ENCODE results near the gene ARHGAP9. TPM values are rescaled to one million over a fixed set of nuclear protein-coding genes. Genes with fewer than 3 reads are reported as not detected.

Gene ARHGAP9
- polyA plus RNA-seq, 1 of the 3 experiments (the other 2 are of a cell fraction) = 0.66 TPM

DNA sequence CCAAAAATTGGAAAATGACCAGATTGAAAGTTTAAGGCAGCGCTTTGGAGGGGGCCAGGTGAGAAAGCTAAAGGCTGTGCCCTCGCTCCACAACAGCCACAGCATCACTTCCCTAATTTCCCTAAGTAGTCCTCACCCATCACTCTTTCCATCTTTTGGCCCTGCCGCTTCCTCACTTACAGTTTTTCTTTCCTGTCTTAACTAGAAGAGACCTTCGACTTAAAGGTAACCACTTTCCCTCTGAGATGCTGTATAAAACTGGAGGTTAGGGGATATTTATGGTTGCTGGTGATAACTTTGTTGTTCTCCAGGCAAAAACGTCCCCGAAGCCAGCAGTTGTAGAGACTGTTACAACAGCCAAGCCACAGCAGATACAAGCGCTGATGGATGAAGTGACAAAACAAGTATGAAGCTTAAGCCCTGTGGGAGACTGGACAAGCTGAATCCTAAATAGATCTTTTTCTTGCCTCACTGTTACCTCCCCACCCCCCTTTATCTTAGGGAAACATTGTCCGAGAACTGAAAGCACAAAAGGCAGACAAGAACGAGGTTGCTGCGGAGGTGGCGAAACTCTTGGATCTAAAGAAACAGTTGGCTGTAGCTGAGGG is 36.4 kb upstream of the ARHGAP9 start:
- H2AFZ ChIP-seq (ENCODE audit: low read depth) = no peak overlapping the region
- DNase-seq = no peak
- peaks cover 37% of the 10 kb centered on the region for H3K79me2 ChIP-seq (ENCODE audit: insufficient read depth)
- ChIA-PET POLR2A (interaction anchor here (1.3 to 2.2 kb wide), 4 partner anchors 15 to 30 kb away, joined by 4 to 8 read pairs (median 5); no protein-coding TSS in a partner anchor), CTCF (interaction anchor here (0.5 to 1.0 kb wide), 2 partner anchors 208 to 277 kb away, joined by 3 to 4 read pairs; no protein-coding TSS in a partner anchor)
- peak overlapping the region in 1 of 2 experiments; percentile 98; a peak in 1 of 4 replicates for H3K27ac ChIP-seq (ENCODE audit: low read depth in 2 of 2, low read length in 1 of 2)
- H4K20me1 ChIP-seq (ENCODE audit: insufficient read depth) = peaks cover 41% of the 10 kb centered on the region
- H3K4me1 ChIP-seq (ENCODE audit: control insufficient read depth in 1 of 2, insufficient read depth in 2 of 2, low read depth in 1 of 2, low read length in 1 of 2) = peaks cover 14 to 23% of the 10 kb centered on the region in 2 experiments
- WGBS (ENCODE audit: low lambda C conversion rate) = 94% methylated on average over 11 of the region's 11 CpGs
- H3F3A ChIP-seq (replicated peaks; ENCODE audit: insufficient read depth) = peaks cover 57% of the 10 kb centered on the region
- H3K9me2 ChIP-seq = no peaks in the 10 kb centered on the region
- no peak overlapping the region for H3K4me3 ChIP-seq (ENCODE audit: low read depth in 2 of 2, low read length in 1 of 2)
- no peaks in the 10 kb centered on the region for H3K27me3 ChIP-seq (ENCODE audit: insufficient read depth)
- peaks cover 61% of the 10 kb centered on the region in 2 experiments for H3K36me3 ChIP-seq (replicated peaks in 1 of 2; ENCODE audit: control insufficient read depth in 1 of 2, insufficient read depth in 2 of 2, low read length in 1 of 2)
- H3K9me3 ChIP-seq = no peaks in the 10 kb centered on the region
- H3K4me2 ChIP-seq = no peak overlapping the region
- no peak overlapping the region for H3K9ac ChIP-seq
- TF ChIP-seq, protein P1, sequence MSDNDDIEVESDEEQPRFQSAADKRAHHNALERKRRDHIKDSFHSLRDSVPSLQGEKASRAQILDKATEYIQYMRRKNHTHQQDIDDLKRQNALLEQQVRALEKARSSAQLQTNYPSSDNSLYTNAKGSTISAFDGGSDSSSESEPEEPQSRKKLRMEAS (IDR thresholded peaks at IDR 0.05; ENCODE audit: low read depth) = no peak
- TF ChIP-seq, protein P2, sequence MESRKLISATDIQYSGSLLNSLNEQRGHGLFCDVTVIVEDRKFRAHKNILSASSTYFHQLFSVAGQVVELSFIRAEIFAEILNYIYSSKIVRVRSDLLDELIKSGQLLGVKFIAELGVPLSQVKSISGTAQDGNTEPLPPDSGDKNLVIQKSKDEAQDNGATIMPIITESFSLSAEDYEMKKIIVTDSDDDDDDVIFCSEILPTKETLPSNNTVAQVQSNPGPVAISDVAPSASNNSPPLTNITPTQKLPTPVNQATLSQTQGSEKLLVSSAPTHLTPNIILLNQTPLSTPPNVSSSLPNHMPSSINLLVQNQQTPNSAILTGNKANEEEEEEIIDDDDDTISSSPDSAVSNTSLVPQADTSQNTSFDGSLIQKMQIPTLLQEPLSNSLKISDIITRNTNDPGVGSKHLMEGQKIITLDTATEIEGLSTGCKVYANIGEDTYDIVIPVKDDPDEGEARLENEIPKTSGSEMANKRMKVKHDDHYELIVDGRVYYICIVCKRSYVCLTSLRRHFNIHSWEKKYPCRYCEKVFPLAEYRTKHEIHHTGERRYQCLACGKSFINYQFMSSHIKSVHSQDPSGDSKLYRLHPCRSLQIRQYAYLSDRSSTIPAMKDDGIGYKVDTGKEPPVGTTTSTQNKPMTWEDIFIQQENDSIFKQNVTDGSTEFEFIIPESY (IDR thresholded peaks at IDR 0.05; ENCODE audit: borderline replicate concordance, low read depth) = no peak
- no peak for TF ChIP-seq SIN3A (IDR thresholded peaks at IDR 0.05; ENCODE audit: borderline replicate concordance, low read depth, low read length)
- no peak for TF ChIP-seq ELF1 (IDR thresholded peaks at IDR 0.05)
- TF ChIP-seq, protein P3, sequence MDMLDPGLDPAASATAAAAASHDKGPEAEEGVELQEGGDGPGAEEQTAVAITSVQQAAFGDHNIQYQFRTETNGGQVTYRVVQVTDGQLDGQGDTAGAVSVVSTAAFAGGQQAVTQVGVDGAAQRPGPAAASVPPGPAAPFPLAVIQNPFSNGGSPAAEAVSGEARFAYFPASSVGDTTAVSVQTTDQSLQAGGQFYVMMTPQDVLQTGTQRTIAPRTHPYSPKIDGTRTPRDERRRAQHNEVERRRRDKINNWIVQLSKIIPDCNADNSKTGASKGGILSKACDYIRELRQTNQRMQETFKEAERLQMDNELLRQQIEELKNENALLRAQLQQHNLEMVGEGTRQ (IDR thresholded peaks at IDR 0.05; ENCODE audit: borderline replicate concordance, low read depth, low read length) = no peak
- TF ChIP-seq YY1 (IDR thresholded peaks at IDR 0.05; ENCODE audit: low read depth) = no peak
- TF ChIP-seq, protein P4, sequence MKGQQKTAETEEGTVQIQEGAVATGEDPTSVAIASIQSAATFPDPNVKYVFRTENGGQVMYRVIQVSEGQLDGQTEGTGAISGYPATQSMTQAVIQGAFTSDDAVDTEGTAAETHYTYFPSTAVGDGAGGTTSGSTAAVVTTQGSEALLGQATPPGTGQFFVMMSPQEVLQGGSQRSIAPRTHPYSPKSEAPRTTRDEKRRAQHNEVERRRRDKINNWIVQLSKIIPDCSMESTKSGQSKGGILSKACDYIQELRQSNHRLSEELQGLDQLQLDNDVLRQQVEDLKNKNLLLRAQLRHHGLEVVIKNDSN (IDR thresholded peaks at IDR 0.05; ENCODE audit: borderline replicate concordance, low read depth) = no peak
- TF ChIP-seq SMC3 (IDR thresholded peaks at IDR 0.05; ENCODE audit: low read depth, low read length) = no peak
- TF ChIP-seq, protein P5, sequence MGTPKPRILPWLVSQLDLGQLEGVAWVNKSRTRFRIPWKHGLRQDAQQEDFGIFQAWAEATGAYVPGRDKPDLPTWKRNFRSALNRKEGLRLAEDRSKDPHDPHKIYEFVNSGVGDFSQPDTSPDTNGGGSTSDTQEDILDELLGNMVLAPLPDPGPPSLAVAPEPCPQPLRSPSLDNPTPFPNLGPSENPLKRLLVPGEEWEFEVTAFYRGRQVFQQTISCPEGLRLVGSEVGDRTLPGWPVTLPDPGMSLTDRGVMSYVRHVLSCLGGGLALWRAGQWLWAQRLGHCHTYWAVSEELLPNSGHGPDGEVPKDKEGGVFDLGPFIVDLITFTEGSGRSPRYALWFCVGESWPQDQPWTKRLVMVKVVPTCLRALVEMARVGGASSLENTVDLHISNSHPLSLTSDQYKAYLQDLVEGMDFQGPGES (IDR thresholded peaks at IDR 0.05; ENCODE audit: low read depth, low read length) = no peak
- no peak for TF ChIP-seq NFIC (IDR thresholded peaks at IDR 0.05; ENCODE audit: borderline replicate concordance)
- TF ChIP-seq GABPA (IDR thresholded peaks at IDR 0.05; ENCODE audit: low read depth) = no peak
- TF ChIP-seq FOSL2 (IDR thresholded peaks at IDR 0.05; ENCODE audit: borderline replicate concordance, low read depth) = no peak
- no peak for TF ChIP-seq RFX5 (IDR thresholded peaks at IDR 0.05; ENCODE audit: low read length)
- no peak for TF ChIP-seq EZH2phosphoT487 (IDR thresholded peaks at IDR 0.05; ENCODE audit: borderline replicate concordance, low read depth)
- TF ChIP-seq POLR2AphosphoS5 (IDR thresholded peaks at IDR 0.05; ENCODE audit: low read depth, low read length) = no peak
- no peak for TF ChIP-seq EP300 (IDR thresholded peaks at IDR 0.05; ENCODE audit: borderline replicate concordance in 1 of 2, low read depth in 1 of 2, low read length in 1 of 2)
- TF ChIP-seq RCOR1 (IDR thresholded peaks at IDR 0.05; ENCODE audit: low read length) = no peak
- no peak for TF ChIP-seq FOXM1 (IDR thresholded peaks at IDR 0.05; ENCODE audit: low read depth)
- no peak for TF ChIP-seq RAD21 (IDR thresholded peaks at IDR 0.05; ENCODE audit: low read length)

All from SK-N-SH (cell line).